Osteocyte (in vitro differentiated cells): ENCODE data around the gene ATF7IP. TPM values are rescaled to one million over a fixed set of nuclear protein-coding genes. Genes with fewer than 3 reads are reported as not detected.

Experiments
- DNase-seq: peaks from one replicate; pipeline ENCODE4 v3.0.0; 2021; ENCODE audit warnings: mixed read lengths; ENCODE audit not compliant: unreplicated experiment; ENCODE audit errors: extremely low spot score
- H3K27ac Mint-ChIP-seq: one replicate; pipeline ENCODE4 v1.8.0; 2021; ENCODE audit warnings: mild to moderate bottlenecking, mixed read lengths; ENCODE audit not compliant: unreplicated experiment
- H3K27me3 Mint-ChIP-seq: one replicate; pipeline ENCODE4 v1.8.0; 2021; ENCODE audit warnings: mixed read lengths; ENCODE audit not compliant: unreplicated experiment
- H3K36me3 Mint-ChIP-seq: one replicate; pipeline ENCODE4 v1.8.0; 2021; ENCODE audit warnings: mixed read lengths; ENCODE audit not compliant: unreplicated experiment
- H3K4me1 Mint-ChIP-seq: one replicate; pipeline ENCODE4 v1.8.0; 2021; ENCODE audit warnings: mixed read lengths; ENCODE audit not compliant: unreplicated experiment
- H3K4me3 Mint-ChIP-seq: one replicate; pipeline ENCODE4 v1.8.0; 2021; ENCODE audit warnings: mild to moderate bottlenecking, moderate library complexity, mixed read lengths; ENCODE audit not compliant: unreplicated experiment
- H3K9me3 Mint-ChIP-seq: one replicate; pipeline ENCODE4 v1.8.0; 2021; ENCODE audit warnings: mixed read lengths; ENCODE audit not compliant: unreplicated experiment
- total RNA-seq: library from RNA; stranded (reverse); gene quantifications from 2 replicates; pipeline ENCODE4 v1.2.1, GENCODE V29; 2021
- TF ChIP-seq, protein P1 (sequence below): fragments of 200-600 bp; sonication (generic); IDR thresholded peaks from 2 replicates; pipeline ENCODE4 v1.5.0; 2021; ENCODE audit warnings: antibody characterized with exemption, mild to moderate bottlenecking, moderate library complexity

ATF7IP gene
- total RNA-seq, 1 donor from 2014 or later = 71.1 TPM

- no peaks in the 10 kb centered on the region for H3K27me3 Mint-ChIP-seq
- H3K9me3 Mint-ChIP-seq = no peaks in the 10 kb centered on the region
- H3K36me3 Mint-ChIP-seq = no peaks in the 10 kb centered on the region
- TF ChIP-seq, protein P1, sequence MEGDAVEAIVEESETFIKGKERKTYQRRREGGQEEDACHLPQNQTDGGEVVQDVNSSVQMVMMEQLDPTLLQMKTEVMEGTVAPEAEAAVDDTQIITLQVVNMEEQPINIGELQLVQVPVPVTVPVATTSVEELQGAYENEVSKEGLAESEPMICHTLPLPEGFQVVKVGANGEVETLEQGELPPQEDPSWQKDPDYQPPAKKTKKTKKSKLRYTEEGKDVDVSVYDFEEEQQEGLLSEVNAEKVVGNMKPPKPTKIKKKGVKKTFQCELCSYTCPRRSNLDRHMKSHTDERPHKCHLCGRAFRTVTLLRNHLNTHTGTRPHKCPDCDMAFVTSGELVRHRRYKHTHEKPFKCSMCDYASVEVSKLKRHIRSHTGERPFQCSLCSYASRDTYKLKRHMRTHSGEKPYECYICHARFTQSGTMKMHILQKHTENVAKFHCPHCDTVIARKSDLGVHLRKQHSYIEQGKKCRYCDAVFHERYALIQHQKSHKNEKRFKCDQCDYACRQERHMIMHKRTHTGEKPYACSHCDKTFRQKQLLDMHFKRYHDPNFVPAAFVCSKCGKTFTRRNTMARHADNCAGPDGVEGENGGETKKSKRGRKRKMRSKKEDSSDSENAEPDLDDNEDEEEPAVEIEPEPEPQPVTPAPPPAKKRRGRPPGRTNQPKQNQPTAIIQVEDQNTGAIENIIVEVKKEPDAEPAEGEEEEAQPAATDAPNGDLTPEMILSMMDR = no peak
- no peak overlapping the region for H3K4me3 Mint-ChIP-seq
- no peaks in the 10 kb centered on the region for H3K4me1 Mint-ChIP-seq
- no peak for DNase-seq
- no peak overlapping the region for H3K27ac Mint-ChIP-seq
Observed at GRCh38 chr12:14356147-14356546, 9.3 kb upstream of the ATF7IP start.

DNA sequence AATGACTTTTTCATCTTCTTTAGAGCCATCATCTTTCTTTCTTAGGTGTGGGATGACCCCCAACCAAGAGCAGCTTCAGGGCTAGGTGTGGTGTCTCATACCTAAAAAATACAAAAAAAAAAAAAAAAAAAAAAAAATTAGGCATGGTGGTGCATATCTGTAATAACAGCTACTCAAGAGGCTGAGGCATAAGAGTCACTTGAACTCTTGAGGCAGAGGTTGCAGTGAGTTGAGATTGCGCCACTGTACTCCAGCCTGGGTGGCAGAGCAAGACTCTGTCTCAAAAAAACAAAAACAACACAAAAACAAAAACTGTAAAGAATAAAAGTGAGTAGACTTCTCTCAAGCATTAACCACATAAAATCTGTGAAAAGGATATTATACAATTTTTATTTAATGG, 8.0 kb upstream of the ATF7IP start:
- TF ChIP-seq, protein P1 = no peak
- no peaks in the 10 kb centered on the region for H3K36me3 Mint-ChIP-seq
- H3K4me3 Mint-ChIP-seq = no peak overlapping the region
- H3K9me3 Mint-ChIP-seq = no peaks in the 10 kb centered on the region
- no peak for DNase-seq
- no peaks in the 10 kb centered on the region for H3K27me3 Mint-ChIP-seq
- no peaks in the 10 kb centered on the region for H3K4me1 Mint-ChIP-seq
- H3K27ac Mint-ChIP-seq = no peak overlapping the region

GRCh38 chr12:14362352-14362751, 3.1 kb upstream of the ATF7IP start:
- TF ChIP-seq, protein P1 = no peak
- H3K4me1 Mint-ChIP-seq = peaks cover 12% of the 10 kb centered on the region
- H3K36me3 Mint-ChIP-seq = no peaks in the 10 kb centered on the region
- no peak for DNase-seq
- no peak overlapping the region for H3K27ac Mint-ChIP-seq
- no peak overlapping the region for H3K4me3 Mint-ChIP-seq
- H3K27me3 Mint-ChIP-seq = no peaks in the 10 kb centered on the region
- no peaks in the 10 kb centered on the region for H3K9me3 Mint-ChIP-seq

- Mint-ChIP-seq H3K4me3 (peak overlapping the region; percentile 94), H3K27me3 (no peaks in the 10 kb centered on the region), H3K36me3 (peaks cover 3% of the 10 kb centered on the region), H3K9me3 (no peaks in the 10 kb centered on the region), H3K4me1 (peaks cover 23% of the 10 kb centered on the region), H3K27ac (peak overlapping the region; percentile 96)
- TF ChIP-seq, protein P1 = no peak
- DNase-seq = no peak
Observed at GRCh38 chr12:14364583-14365271, 755 bp upstream of the ATF7IP start.

DNA sequence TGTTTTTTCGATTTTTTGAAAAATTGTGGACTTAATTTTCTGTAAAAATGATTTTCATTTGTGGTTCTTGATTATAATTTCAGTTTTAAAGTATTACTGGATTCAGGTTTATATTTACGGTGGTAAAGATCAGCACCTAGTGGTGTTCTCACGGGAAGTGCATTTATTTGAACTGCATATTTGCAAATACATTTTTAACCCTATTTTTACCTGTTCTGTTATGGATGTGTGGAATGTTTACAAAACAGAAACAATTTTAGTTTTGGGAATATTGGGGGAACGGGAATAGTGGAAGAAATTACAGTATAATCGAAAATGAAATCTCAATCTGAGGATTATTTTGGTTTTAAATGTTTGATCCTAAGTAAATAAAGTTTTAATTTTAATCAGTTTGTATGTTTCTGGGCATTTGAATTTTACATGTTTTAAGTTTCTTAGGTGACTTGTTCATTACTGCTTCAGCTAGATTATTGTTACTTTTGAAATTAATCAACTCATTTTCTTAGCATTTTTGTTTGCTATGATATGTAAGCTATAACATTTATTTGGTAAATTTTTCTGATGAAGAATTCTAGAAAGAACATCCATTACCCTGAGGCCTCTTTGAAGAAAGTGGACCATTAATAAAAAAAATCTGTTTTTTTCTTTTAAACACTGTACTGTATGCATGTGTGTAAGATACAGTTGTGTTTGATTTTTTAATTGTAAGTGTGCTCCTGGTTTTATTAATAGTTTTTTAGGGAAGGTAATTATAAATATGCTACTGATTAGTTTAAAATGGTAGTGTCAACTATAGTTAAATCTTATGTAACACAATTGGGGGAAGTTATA, 942 bp downstream of the ATF7IP start:
- Mint-ChIP-seq H3K4me1 (peaks cover 33% of the 10 kb centered on the region), H3K27ac (peak overlapping the region; percentile 96), H3K27me3 (no peaks in the 10 kb centered on the region), H3K4me3 (peak overlapping the region; percentile 94), H3K36me3 (peaks cover 12% of the 10 kb centered on the region), H3K9me3 (no peaks in the 10 kb centered on the region)
- TF ChIP-seq, protein P1 = peak; percentile 48
- DNase-seq = no peak
